Left ventricle myocardium inferior (tissue), 1 donor: Measurements from ENCODE around the gene XYLT2. TPM values are rescaled to one million over a fixed set of nuclear protein-coding genes. Genes with fewer than 3 reads are reported as not detected.
"Not testable (repeated sequence)": the region's sequence is repeated elsewhere in the genome, so short reads cannot be mapped to it uniquely, and the experiment has no call there.

Experiments
- DNase-seq: peaks from one replicate; pipeline ENCODE4 v3.0.0-alpha.2; 2020
- H3K27ac ChIP-seq: fragments of 200-600 bp; replicated peaks from 2 replicates; pipeline ENCODE4 v1.8.0; 2021
- H3K27me3 ChIP-seq: fragments of 200-600 bp; 2 replicates; pipeline ENCODE4 v1.8.0; 2021; ENCODE audit warnings: low read depth
- H3K36me3 ChIP-seq: fragments of 200-600 bp; 2 replicates; pipeline ENCODE4 v1.8.0; 2021
- H3K4me1 ChIP-seq: fragments of 200-600 bp; 2 replicates; pipeline ENCODE4 v1.8.0; 2021
- H3K4me3 ChIP-seq: fragments of 200-600 bp; 2 replicates; pipeline ENCODE4 v1.8.0; 2021; ENCODE audit warnings: mild to moderate bottlenecking, moderate library complexity
- H3K9me3 ChIP-seq: fragments of 200-600 bp; replicated peaks from 2 replicates; pipeline ENCODE4 v1.8.0; 2021
- CTCF ChIP-seq: fragments of 200-600 bp; IDR thresholded peaks from 2 replicates; pipeline ENCODE4 v1.8.0; 2021; ENCODE audit warnings: antibody characterized with exemption, mild to moderate bottlenecking, borderline replicate concordance
- intact Hi-C: fragments of 100-400 bp; cut with micrococcal nuclease; formaldehyde crosslinking; loops from one replicate; pipeline ENCODE4 v1.11.0; 2022
- total RNA-seq: library from RNA; stranded (reverse); fragmentation: NEBNext Ultra II Directional; extraction: Animal tissue kit (Norgen Biotek cat#: 25700); gene quantifications from one replicate; pipeline ENCODE4 v1.2.1, GENCODE V29; 2021
- donor health status: DM: no; HTN: yes; CAD: no; lungs with severe emphysema.

The XYLT2 gene
- total RNA-seq, 1 donor from 2014 or later, result 12.6 TPM

- H3K27me3 ChIP-seq, result peaks cover 5% of the 10 kb centered on the region
- H3K36me3 ChIP-seq, result no peaks in the 10 kb centered on the region
- peaks cover 6% of the 10 kb centered on the region for H3K4me1 ChIP-seq
- H3K4me3 ChIP-seq, result no peak overlapping the region
- no peak overlapping the region for H3K27ac ChIP-seq
- TF ChIP-seq CTCF, result no peak
- DNase-seq, result no peak
- intact Hi-C loops, result no loop called here
- H3K9me3 ChIP-seq, result no peaks in the 10 kb centered on the region
Measured at GRCh38 chr17:50328363-50329325, 17.3 kb upstream of the XYLT2 start.

- no peak for TF ChIP-seq CTCF
- Histone ChIP-seq H3K9me3 (no peaks in the 10 kb centered on the region), H3K27ac (no peak overlapping the region), H3K27me3 (peaks cover 5% of the 10 kb centered on the region), H3K36me3 (no peaks in the 10 kb centered on the region), H3K4me1 (peaks cover 6% of the 10 kb centered on the region), H3K4me3 (no peak overlapping the region)
- intact Hi-C loops, result no loop called here
- no peak for DNase-seq
Measured at GRCh38 chr17:50329716-50330115, 16.2 kb upstream of the XYLT2 start.

GRCh38 chr17:50330151-50330775 is 15.7 kb upstream of the XYLT2 start:
- Histone ChIP-seq H3K27me3 (peaks cover 9% of the 10 kb centered on the region), H3K4me1 (peaks cover 6% of the 10 kb centered on the region), H3K9me3 (no peaks in the 10 kb centered on the region), H3K36me3 (no peaks in the 10 kb centered on the region), H3K27ac (no peak overlapping the region), H3K4me3 (no peak overlapping the region)
- no peak for DNase-seq
- no peak for TF ChIP-seq CTCF
- intact Hi-C loops, result no loop called here

- intact Hi-C loops, result no loop called here
- Histone ChIP-seq H3K36me3 (no peaks in the 10 kb centered on the region), H3K4me1 (peaks cover 6% of the 10 kb centered on the region), H3K9me3 (no peaks in the 10 kb centered on the region), H3K4me3 (no peak overlapping the region), H3K27me3 (peaks cover 14% of the 10 kb centered on the region), H3K27ac (no peak overlapping the region)
- no peak for TF ChIP-seq CTCF
- DNase-seq, result no peak
Measured at GRCh38 chr17:50331085-50331791, 14.7 kb upstream of the XYLT2 start.

GRCh38 chr17:50332196-50332595 is 13.7 kb upstream of the XYLT2 start:
- H3K27ac ChIP-seq, result no peak overlapping the region
- H3K4me3 ChIP-seq, result no peak overlapping the region
- peaks cover 18% of the 10 kb centered on the region for H3K27me3 ChIP-seq
- H3K36me3 ChIP-seq, result no peaks in the 10 kb centered on the region
- no peak for DNase-seq
- peaks cover 6% of the 10 kb centered on the region for H3K4me1 ChIP-seq
- H3K9me3 ChIP-seq, result no peaks in the 10 kb centered on the region
- TF ChIP-seq CTCF, result no peak
- intact Hi-C loops, result no loop called here

- intact Hi-C loops, H3K4me1 ChIP-seq, DNase-seq, H3K4me3 ChIP-seq, H3K27ac ChIP-seq, H3K36me3 ChIP-seq, H3K9me3 ChIP-seq: not testable (repeated sequence)
- peaks cover 18% of the 10 kb centered on the region for H3K27me3 ChIP-seq
Measured at GRCh38 chr17:50333291-50334057, 12.5 kb upstream of the XYLT2 start.
